ENCODE data around the gene NYNRIN.
"Not testable (repeated sequence)": the region's sequence is repeated elsewhere in the genome, so short reads cannot be mapped to it uniquely, and the experiment has no call there.

NYNRIN gene

DNA sequence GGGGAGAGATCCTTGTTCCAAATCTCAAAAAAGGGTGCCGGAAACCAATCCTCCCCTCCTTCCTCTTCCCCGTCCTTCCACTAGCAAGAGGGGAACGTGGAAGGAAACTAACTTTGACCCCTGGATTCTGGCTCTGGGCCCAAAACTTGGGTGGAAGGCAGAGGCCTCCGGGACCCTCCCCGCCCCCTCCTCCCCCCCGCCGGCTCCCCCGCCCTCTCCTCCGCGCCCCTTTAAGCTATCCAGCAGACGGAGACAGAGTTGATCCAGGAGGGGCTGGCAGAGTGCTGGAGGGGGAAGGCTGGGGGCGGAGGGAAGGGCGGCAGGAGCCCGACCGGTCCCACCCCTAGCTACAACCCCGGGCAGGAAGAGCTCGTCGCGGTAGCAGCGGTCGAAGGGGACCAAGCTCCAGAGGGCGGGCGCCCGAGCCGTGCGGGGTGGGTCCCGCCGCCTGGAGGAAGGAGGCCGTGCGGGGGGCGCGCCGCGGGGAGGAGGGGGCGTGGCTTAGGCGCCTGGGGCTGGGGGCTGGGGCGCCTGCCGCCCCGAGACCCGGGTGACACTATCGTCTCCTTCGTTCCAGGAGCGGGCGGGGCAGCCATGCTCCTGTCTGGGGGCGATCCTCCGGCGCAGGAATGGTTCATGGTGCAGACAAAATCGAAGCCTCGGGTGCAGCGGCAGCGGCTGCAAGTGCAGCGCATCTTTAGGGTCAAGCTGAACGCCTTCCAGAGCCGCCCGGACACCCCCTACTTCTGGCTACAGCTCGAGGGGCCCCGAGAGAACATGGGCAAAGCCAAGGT, at the start of gene NYNRIN:
TSS of gene NYNRIN (plus strand) at position 351 of the 794 bp plus-strand sequence. CDS start at position 595, 244 bp downstream.
- no peak for DNase-seq

DNA sequence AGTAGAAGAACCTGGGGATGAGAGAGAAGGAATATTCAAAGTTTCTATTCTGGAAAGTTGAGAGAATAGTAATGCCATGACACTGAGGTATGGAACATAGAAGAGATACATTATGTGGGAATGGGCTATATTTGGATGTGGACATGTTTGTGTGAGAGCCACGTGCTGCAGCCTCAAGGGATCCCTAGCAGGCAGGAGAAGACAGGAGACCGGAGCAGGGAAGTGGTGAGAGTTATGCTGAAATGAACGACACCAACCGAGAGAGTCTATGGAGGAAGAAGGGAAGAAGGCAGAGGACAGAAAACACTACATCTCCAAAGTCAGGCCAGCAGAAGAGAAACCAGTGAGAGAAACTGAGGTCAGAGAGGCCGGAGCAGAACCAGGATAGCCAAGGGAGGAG, 49.1 kb upstream of the NYNRIN start:
- DNase-seq = no peak

DNA sequence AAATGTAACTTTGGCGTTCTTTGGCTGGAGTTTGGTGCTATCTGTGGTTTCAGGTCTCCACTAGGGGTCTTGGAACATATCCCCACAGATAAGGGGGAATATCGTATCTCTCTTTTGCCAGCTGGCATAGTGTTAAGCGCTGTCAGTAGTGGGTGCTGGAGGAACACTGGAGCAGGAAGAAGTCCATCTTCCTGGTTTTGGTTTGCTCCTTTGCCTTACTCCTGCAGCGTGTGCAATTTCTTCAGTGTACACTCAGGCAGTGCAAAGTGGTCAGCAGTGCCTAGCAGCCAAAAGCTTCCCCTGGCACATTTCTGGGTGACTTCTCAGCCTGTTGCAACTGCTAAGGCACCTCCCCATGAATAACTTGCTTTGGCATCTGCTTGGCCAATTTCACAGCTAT, 47.3 kb upstream of the NYNRIN start:
- DNase-seq = no peak

DNA sequence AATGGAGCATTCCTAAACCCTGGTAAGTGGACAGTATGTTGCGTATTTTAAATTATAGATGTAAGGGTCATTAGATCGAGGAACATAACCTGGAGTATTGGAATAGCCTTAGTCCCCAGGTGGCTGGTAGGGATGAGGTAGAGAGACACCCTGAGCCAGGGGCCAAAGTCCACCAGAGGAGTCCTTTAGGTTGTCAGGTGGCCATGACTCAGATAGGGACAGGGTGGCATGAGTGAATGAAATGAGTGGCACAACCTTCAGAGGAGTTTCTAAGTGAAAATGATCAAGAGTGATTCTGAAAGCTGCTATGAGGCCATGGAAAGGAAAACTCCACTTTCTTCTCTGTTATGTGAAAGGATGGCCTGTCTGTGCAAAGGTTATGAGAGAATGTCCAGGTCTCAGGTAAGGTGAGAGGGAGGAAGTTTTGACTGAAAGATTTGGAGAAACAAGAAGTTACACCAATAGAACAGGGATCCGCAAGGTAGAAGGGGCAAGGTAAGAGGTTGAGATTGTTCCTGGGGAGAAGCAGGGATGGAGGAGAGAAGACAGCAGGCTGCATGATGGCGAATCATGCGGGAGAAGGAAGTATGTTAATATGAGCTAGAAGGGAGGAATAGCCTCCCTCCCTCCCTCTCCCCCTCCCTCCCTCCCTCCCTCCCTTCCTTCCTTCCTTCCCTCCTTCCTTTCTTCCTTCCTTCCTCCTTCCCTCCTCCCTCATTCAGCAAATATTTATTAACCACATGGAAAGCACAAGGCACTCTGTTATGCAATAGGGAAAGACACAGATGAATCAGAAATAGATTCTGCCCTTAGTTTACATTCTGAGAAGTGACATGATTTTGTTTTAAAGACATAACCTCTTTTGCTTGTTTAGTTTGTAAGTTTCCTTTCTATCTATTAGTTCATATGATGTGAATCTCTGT, 45.0 kb upstream of the NYNRIN start:
- DNase-seq = no peak

DNA sequence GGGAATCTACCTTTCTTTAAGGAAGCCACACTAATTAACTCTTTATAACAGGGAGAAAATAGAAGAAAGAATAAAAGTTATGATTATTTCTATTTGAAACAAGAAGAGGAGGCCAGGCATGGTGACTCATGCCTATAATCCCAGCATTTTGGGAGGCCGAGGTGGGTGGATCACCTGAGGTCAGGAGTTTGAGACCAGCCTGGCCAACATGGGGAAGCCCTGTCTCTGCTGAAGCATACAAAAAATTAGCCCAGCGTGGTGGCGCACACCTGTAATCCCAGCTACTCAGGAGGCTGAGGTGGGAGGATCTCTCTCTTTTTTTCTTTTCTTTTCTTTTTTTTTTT, 44.3 kb upstream of the NYNRIN start:
- not testable (repeated sequence) for DNase-seq

DNA sequence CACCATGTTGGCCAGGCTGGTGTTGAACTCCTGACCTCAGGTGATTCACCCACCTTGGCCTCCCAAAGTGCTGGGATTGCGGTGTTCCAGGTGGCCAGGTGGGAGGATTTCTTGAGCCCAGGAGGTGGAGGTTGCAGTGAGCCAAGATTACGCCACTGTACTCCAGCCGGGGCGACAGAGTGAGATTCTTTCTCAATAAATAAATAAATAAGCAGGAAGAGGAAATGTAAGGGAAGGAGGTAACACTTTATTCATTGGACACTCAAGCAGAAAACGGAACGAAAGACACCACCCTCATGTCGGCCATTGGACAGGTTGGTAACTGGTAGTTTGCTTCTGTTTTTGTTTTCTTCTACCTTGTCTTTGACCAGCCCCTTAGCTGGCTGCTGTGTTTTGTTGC, 43.8 kb upstream of the NYNRIN start:
- DNase-seq = no peak

DNA sequence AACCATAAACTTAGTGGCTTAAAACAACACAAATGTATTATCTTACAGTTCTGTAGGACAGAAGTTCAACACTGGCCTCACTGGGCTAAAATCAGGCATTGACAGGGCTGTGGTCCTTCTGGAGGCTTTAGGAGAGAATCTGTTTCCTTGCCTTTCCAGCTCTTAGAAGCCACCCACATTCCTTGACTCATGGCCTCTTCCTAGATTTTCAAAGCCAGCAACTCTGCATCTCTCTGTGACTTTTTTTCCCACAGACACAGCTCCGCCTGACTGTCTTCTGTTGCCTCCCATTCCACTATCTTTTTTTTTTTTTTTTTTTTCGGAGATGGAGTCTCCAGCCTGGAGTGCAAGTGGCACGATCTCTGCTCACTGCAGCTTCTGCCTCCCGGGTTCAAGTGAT, 42.6 kb upstream of the NYNRIN start:
- DNase-seq = no peak

DNA sequence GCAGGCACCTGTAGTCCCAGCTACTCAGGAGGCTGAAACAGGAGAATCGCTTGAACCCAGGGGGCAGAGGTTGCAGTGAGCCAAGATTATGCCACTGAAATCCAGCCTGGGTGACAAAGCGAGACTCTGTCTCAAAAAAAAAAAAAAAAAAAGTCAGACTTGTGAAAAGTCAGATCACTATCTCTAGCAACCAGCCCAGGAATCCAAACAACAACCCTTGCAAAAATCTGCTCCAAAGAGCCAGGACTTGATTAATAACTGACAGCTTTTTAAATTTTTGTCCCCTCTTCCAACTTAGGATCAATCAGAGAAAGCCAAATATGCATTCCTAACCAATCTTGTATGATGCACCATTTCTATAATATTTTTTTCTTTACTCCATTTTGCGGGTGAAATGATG, 38.5 kb upstream of the NYNRIN start:
- DNase-seq = no peak

DNA sequence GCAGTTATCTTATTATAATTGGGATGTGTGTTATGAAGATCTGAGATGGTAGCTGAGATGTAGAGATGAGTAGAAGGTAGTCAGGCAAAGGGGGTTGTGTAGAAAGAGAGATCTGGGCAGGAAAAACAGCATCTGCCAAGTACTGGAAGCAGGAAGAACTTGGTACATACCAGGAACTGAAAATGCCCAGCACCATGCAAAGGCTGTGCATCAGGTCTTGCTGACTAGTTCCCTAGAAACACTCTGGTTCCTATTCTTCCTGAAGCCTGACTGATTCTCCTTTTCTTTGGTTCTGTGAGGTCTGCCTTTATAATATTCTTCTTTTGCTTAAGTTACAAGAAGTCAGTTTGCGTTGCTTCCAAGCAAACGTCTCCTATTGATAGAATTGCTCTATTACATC, 37.5 kb upstream of the NYNRIN start:
- DNase-seq = no peak

DNA sequence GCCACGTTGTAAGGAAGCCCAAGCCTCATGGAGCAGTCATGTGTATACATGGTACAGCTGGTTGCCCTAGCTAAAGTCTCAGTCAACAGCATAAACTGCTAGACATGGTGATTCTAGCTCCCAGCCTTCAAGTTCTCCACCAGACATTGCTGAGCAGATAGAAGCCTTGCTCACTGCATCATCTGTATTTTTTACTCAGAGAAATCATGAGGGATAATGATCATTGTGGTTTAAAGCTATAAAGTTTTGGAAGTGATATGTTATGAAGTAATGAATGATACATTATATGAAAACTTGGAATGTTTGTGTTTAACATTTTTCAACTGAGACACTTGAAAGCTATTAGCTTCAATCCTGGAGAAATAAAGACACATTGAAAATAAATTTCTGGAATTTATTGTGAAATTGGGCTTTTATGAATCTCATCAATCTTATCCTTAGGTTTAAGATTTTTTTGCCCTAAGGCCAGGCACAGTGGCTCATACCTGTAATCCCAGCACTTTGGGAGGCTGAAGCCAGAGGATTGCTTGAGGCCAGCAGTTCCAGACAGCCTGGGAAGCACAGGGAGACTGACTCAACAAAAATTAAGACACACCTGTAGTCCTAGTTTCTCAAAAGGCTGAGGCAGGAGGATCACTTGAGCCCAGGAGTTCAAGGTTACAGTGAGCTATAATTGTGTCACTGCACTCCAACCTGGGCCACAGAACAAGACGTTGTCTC, 36.4 kb upstream of the NYNRIN start:
- DNase-seq = no peak

DNA sequence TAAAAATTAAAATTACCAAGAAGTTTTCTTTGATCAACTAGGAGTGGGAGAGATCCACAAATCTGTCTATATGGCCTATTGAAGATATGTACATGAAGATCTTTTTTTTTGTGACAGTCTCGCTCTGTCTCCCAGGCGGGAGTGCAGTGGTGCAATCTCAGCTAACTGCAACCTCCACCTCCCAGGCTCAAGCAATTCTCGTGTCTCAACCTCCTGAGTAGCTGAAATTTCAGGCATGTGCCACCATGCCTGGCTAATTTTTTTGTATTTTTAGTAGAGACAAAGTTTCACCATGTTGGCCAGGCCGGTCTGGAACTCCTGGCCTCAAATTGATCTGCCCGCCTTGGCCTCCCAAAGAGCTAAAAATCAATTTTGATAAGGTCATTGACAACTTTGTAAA, 35.4 kb upstream of the NYNRIN start:
- no peak for DNase-seq

DNA sequence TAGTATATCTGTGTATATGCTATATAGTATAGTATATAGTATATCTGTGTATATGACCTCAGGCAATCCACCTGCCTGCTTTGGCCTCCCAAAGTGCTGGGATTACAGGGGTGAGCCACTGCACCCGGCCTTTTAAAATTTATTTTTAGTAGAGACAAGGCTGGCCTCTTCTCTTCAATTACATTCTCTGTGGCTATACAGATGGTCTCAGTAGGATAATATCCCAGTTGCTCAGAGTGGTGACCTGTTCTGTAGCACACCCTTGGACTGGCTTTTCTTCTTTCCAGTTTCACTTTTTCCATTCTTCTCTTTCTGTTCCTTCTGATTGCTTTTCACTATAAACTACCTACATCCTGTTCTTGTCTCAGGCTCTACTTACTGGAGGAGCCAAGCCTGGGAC, 34.0 kb upstream of the NYNRIN start:
- no peak for DNase-seq

DNA sequence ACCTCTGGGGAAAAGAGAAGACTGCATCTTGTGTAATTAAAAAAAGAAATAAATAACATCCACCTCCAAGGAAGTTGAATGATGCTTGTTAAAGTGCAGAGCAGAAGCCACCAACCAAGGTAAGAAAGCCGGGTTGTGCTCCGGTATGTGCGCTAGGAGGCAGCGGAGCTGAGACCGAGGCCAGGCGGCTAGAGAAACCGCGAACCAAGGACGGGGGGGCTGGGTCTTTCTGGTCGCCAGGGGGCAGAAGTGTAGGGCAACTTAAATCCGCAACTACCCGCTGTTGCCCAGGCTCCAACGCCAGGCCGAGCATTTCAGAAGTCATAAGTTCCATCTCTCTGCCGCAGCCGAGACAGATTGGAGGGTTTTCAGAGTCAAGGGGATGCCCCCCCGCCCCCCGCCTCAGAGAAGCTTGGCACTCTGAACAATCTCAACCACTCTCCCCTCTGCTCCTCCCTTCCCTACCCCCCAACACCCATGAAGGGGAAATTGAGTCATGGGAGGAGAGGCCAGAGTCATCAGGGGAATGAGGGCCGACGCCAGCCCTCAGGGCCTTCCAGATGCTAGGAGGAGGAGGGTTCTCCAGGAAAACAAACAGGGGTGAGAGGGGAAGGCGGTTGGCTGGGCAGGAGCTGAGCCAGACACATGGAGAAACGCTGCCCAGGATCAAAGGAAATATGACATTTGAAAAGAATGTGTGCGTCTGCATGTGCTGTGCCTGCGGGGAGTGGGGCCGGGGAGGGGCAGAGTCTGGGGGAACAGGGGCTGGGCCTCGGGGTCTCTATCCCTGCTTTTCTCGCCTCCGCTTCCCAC, 33.0 kb upstream of the NYNRIN start:
- DNase-seq = no peak

DNA sequence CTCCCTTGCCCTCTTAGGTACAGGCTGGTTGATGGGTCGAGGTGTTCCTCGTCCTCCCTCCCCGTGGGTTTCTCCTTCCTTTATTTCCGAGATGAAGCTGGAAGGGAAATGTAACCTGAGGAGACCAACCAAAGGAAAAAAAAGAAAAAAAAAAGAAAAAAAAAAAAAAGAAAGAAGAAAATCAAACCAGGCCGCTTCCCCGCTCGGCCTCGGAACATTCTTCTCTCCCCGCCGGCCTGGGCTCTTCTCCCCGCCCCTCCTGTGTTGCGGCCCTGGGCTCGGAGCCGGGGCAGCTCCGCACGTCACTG, 32.4 kb upstream of the NYNRIN start:
- DNase-seq = no peak

DNA sequence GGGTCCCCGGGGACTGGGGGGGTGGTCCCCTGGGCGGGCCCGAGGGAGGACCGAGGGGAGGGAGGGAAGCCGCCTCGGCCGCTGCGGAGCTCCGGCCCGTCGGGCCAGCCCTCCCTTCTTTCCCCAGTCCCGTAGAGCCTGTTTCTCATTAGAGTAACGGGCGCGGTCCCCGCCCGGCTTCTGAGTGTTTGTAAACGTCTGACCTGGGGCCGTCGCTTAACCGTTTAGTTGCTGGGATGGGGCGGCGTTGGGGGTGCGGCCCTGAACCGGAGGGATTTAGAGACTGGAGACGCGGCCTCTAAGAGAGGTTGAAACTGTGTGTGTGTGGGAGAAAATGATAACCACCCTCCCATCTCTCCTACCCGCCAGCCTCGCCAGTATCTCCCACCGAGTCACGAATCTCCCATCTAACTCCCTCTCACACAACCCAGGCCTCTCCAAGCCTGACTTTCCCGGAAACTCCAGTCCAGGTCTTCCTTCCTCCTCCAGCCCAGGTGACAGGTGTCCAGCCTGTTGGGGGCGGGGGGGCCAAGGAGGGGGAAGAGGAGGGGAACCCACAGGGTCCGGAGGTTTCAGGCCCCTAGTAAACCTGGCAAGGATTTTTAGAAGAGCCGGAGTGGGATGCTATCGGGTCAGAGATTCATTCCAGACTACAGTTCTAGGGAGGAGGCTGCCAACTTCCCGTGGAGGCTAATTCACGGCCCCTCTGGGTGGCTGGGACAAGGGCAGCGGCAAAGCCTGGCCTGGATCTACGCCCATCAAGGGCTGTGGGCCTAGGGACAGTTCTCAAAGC, 31.9 kb upstream of the NYNRIN start:
- no peak for DNase-seq

DNA sequence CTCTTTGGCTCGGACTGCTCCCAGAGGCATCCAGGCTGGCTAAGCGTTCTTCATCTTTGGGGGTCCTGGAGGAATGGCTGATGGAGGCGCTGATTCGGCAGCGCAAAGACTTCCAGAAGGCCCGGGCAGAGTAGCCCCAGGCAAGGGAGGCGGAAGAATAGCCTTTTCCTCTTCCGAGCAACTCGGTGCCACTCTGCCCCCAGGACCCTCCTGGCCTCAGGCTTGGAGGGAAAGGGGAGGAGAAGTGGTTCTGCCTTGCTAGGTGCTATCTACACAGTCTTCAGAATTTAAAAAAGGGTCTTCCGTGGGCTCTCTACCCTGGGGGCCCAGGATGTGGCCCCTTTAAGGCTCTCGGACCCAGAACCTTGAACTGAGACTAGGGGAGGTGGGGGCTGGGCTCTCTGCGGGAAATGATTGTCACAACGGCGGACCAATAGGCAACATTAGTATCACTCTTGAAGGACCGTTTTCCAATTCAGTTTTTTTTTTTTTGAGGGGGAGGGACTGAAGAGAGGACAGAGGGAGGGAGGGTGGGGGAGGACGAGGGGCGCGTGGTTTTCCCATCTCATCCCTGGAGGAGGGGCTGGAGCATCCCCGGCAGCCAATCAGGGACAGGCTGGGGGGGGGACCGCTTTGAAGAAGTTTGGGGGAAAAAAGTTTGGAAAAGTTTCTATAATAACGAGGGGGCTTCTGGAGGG, 31.1 kb upstream of the NYNRIN start, which contains the start of gene NFATC4:
TSS of gene NFATC4 (plus strand) at position 671 of the 698 bp plus-strand sequence. CDS start 157 bp downstream, outside the sequence.
- DNase-seq = no peak

DNA sequence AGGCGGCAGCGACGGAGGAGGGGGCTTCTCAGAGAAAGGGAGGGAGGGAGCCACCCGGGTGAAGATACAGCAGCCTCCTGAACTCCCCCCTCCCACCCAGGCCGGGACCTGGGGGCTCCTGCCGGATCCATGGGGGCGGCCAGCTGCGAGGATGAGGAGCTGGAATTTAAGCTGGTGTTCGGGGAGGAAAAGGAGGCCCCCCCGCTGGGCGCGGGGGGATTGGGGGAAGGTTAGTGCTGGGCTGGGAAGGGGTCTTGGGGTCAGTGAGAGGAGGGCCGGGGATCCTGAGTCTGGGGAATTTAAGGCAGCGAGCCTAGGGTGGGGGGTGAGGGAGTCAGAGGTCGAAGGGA, 30.6 kb upstream of the NYNRIN start:
- DNase-seq = no peak

DNA sequence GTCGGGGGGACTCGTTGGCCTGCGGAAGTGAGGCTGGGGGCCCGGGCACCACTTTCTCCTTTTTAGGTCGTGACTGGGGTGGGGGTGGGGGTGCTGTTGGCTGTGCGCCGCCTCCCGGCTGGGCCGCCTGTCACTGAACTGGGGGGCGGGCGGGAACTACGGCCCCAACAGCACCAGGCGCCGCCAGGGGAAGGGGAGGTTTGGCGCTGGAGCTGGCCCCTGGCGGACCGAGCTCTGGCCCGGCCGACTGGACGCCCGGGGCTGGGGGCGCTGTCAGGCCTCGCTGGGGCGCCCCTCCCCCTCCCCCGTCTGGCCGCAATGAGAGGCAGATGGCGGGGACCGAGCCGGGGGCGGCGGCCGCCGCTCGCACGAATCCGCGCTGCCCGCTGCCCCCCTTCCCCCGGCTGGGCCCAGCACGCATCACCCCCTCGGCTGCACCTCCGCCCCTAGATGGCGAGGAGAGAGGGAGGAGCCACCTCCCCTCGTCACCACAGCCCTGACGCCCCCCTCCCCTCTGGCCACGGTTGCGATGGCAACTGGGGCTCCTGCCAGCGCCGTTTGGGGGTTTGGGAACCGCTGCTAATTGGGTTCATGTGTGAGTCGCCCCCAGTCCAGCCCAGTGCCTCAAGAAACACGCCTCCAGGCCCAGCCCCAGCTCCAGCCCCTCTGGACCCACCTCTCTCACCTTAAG, 30.1 kb upstream of the NYNRIN start:
- DNase-seq = no peak

DNA sequence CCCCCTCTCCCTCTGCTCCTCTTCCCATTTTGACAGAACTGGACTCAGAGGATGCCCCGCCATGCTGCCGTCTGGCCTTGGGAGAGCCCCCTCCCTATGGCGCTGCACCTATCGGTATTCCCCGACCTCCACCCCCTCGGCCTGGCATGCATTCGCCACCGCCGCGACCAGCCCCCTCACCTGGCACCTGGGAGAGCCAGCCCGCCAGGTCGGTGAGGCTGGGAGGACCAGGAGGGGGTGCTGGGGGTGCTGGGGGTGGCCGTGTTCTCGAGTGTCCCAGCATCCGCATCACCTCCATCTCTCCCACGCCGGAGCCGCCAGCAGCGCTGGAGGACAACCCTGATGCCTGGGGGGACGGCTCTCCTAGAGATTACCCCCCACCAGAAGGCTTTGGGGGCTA, 29.3 kb upstream of the NYNRIN start:
- DNase-seq = no peak

DNA sequence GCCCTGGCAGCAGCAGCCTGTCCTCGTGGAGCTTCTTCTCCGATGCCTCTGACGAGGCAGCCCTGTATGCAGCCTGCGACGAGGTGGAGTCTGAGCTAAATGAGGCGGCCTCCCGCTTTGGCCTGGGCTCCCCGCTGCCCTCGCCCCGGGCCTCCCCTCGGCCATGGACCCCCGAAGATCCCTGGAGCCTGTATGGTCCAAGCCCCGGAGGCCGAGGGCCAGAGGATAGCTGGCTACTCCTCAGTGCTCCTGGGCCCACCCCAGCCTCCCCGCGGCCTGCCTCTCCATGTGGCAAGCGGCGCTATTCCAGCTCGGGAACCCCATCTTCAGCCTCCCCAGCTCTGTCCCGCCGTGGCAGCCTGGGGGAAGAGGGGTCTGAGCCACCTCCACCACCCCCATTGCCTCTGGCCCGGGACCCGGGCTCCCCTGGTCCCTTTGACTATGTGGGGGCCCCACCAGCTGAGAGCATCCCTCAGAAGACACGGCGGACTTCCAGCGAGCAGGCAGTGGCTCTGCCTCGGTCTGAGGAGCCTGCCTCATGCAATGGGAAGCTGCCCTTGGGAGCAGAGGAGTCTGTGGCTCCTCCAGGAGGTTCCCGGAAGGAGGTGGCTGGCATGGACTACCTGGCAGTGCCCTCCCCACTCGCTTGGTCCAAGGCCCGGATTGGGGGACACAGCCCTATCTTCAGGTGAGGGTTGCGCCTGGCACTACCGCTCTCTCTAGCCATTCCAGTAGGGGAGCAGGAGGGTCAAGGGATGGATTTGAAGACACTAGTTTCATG, 28.7 kb upstream of the NYNRIN start:
- DNase-seq = no peak
